ENCODE measurements around the gene CDC42EP3.

Gene CDC42EP3

GRCh38 chr2:37619230-37619958, 52.0 kb downstream of the CDC42EP3 start:
- TF ChIP-seq CTCF (IDR thresholded peaks at IDR 0.05; ENCODE audit: low read depth, low read length), result no peak

GRCh38 chr2:37618326-37618725, 53.1 kb downstream of the CDC42EP3 start:
- H3K27me3 ChIP-seq, result no peaks in the 10 kb centered on the region
- H3K4me3 ChIP-seq (ENCODE audit: low read depth, low read length), result no peak overlapping the region
- H3K4me1 ChIP-seq, result peaks cover 3% of the 10 kb centered on the region
- DNase-seq, result no peak
- no peaks in the 10 kb centered on the region for H3K36me3 ChIP-seq
- TF ChIP-seq CTCF (IDR thresholded peaks at IDR 0.05; ENCODE audit: low read depth, low read length), result no peak
- no peaks in the 10 kb centered on the region for H3K9me3 ChIP-seq

More at GRCh38 chr2:37619230-37619958, 52.0 kb downstream of the CDC42EP3 start:
- DNase-seq, result no peak
- Histone ChIP-seq H3K27me3 (no peaks in the 10 kb centered on the region), H3K36me3 (no peaks in the 10 kb centered on the region), H3K4me1 (no peaks in the 10 kb centered on the region; the same call in 1 of the 2 replicates), H3K9me3 (no peaks in the 10 kb centered on the region), H3K4me3 (ENCODE audit: low read depth, low read length) (no peak overlapping the region)

- TF ChIP-seq CTCF (IDR thresholded peaks at IDR 0.05; ENCODE audit: low read depth, low read length), result no peak
- no peak overlapping the region for H3K4me3 ChIP-seq (ENCODE audit: low read depth, low read length)
- H3K27me3 ChIP-seq, result no peaks in the 10 kb centered on the region
- no peak for DNase-seq
- no peaks in the 10 kb centered on the region for H3K36me3 ChIP-seq
- no peaks in the 10 kb centered on the region for H3K9me3 ChIP-seq
- H3K4me1 ChIP-seq, result peaks cover 3% of the 10 kb centered on the region
These were observed 54.1 kb downstream of the CDC42EP3 start for GRCh38 chr2:37617119-37617892.

- Histone ChIP-seq H3K4me1 (peaks cover 3% of the 10 kb centered on the region), H3K27me3 (no peaks in the 10 kb centered on the region), H3K36me3 (no peaks in the 10 kb centered on the region), H3K9me3 (no peaks in the 10 kb centered on the region), H3K4me3 (ENCODE audit: low read depth, low read length) (no peak overlapping the region)
- no peak for TF ChIP-seq CTCF (IDR thresholded peaks at IDR 0.05; ENCODE audit: low read depth, low read length)
- DNase-seq, result no peak
These were observed 54.8 kb downstream of the CDC42EP3 start for GRCh38 chr2:37616677-37617005.

- H3K36me3 ChIP-seq, result no peaks in the 10 kb centered on the region
- DNase-seq, result no peak
- peaks cover 3% of the 10 kb centered on the region for H3K4me1 ChIP-seq
- no peaks in the 10 kb centered on the region for H3K9me3 ChIP-seq
- H3K4me3 ChIP-seq (ENCODE audit: low read depth, low read length), result no peak overlapping the region
- TF ChIP-seq CTCF (IDR thresholded peaks at IDR 0.05; ENCODE audit: low read depth, low read length), result no peak
- no peaks in the 10 kb centered on the region for H3K27me3 ChIP-seq
These were observed 55.4 kb downstream of the CDC42EP3 start for GRCh38 chr2:37615804-37616676.

Data from BE2C (cell line).